ENCODE data around the gene COL4A4.
"Not testable (repeated sequence)": the region's sequence is repeated elsewhere in the genome, so short reads cannot be mapped to it uniquely, and the experiment has no call there.

COL4A4 gene

DNA sequence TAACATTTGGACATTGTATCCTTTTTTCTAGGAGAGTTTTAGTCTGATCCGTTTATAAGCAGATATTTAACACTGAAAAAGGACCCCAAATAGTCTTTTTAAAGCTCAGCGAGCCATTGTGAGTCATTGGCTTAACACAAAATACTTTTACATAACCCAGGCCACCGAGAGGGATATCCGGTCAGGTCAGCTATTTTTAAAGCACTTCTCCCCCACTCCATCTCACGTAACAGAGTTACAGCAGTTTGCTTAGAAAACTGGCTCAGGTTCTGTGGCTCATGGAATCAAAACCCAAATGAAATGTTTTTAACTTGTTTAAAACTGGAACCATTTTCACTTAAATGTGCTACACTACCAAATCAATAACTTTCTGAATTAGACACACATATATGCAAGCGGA lies 24.3 kb upstream of the COL4A4 start:
- DNase-seq (ENCODE audit: insufficient read length, low spot score) (no peak), FAIRE-seq (no peak)
- TF ChIP-seq POU2F2 (IDR thresholded peaks at IDR 0.05; ENCODE audit: low read depth, low read length) (no peak), POLR2AphosphoS5 (IDR thresholded peaks at IDR 0.05; ENCODE audit: low read depth, low read length) (no peak), SPI1 (IDR thresholded peaks at IDR 0.05; ENCODE audit: low read depth, low read length) (no peak), PAX5 (IDR thresholded peaks at IDR 0.05; ENCODE audit: insufficient read depth, low read length, severe bottlenecking) (no peak), TAF1 (IDR thresholded peaks at IDR 0.05; ENCODE audit: low read depth, low read length) (no peak), POLR2A (IDR thresholded peaks at IDR 0.05; ENCODE audit: low read depth, low read length) (no peak)

- DNase-seq (ENCODE audit: insufficient read length, low spot score) (no peak), FAIRE-seq (no peak)
- TF ChIP-seq SPI1 (IDR thresholded peaks at IDR 0.05; ENCODE audit: low read depth, low read length) (no peak), POLR2A (IDR thresholded peaks at IDR 0.05; ENCODE audit: low read depth, low read length) (no peak), TAF1 (IDR thresholded peaks at IDR 0.05; ENCODE audit: low read depth, low read length) (no peak), POU2F2 (IDR thresholded peaks at IDR 0.05; ENCODE audit: low read depth, low read length) (no peak), POLR2AphosphoS5 (IDR thresholded peaks at IDR 0.05; ENCODE audit: low read depth, low read length) (no peak), PAX5 (IDR thresholded peaks at IDR 0.05; ENCODE audit: insufficient read depth, low read length, severe bottlenecking) (no peak)
These were observed 22.7 kb upstream of the COL4A4 start for GRCh38 chr2:227186751-227187150.

DNA sequence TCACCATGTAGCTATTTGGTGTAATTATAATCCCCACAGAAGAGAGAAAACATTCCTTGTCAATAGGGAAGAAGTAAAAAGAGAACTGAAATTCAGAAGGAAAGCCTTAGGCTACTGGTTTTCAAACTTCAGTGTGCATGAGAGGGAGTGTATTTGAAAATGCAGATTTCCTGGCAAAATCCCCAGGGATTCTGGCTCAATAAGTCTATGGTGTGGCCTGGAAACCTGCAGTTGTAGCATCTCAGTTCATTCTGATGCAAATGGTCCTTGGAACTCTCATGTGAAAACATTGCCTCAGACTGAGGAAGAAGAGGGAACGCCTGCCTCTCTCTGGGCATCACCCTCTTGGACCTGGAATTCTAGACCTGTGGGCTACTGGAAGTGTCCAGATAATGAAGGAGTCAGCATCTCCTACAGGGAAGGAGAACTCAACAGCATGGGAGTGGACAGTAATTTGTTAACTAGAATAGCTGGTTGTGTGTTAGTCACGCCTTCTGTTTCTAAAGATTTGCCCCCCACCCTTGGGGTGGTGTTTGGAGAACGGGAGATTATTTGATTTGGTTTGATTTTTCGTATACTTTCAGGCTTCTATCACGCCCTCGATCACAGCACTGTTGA lies 21.7 kb upstream of the COL4A4 start:
- no peak for TF ChIP-seq TAF1 (IDR thresholded peaks at IDR 0.05; ENCODE audit: low read depth, low read length)
- TF ChIP-seq PAX5 (IDR thresholded peaks at IDR 0.05; ENCODE audit: insufficient read depth, low read length, severe bottlenecking), result no peak
- no peak for TF ChIP-seq SPI1 (IDR thresholded peaks at IDR 0.05; ENCODE audit: low read depth, low read length)
- no peak for TF ChIP-seq POLR2AphosphoS5 (IDR thresholded peaks at IDR 0.05; ENCODE audit: low read depth, low read length)
- no peak for TF ChIP-seq POU2F2 (IDR thresholded peaks at IDR 0.05; ENCODE audit: low read depth, low read length)
- no peak for FAIRE-seq
- no peak for DNase-seq (ENCODE audit: insufficient read length, low spot score)

- TF ChIP-seq POLR2AphosphoS5 (IDR thresholded peaks at IDR 0.05; ENCODE audit: low read depth, low read length) (no peak), POLR2A (IDR thresholded peaks at IDR 0.05; ENCODE audit: low read depth, low read length) (no peak), POU2F2 (IDR thresholded peaks at IDR 0.05; ENCODE audit: low read depth, low read length) (no peak), SPI1 (IDR thresholded peaks at IDR 0.05; ENCODE audit: low read depth, low read length) (no peak), PAX5 (IDR thresholded peaks at IDR 0.05; ENCODE audit: insufficient read depth, low read length, severe bottlenecking) (no peak)
- DNase-seq (ENCODE audit: insufficient read length, low spot score), result no peak
- no peak for FAIRE-seq
These were observed 19.8 kb upstream of the COL4A4 start for GRCh38 chr2:227183657-227184367.

DNA sequence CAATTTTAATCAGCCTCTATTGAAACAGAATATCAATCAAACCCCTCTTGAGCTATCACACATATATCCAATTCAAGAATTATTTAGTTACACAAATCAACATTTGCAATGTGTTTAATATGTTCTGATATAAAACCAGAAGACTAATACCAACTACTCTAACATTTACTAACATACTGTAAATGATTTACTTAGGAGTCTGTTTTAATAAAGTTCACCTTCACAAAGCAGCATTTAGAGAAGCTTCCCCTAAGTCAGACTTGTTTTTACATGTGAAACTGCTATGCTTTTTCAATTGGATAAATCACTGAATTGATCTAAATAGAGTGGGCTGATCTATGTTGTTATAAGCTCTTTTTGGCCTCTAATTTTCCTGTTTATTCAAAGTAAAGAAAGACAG lies 18.8 kb upstream of the COL4A4 start:
- TF ChIP-seq POU2F2 (IDR thresholded peaks at IDR 0.05; ENCODE audit: low read depth, low read length) (no peak), POLR2A (IDR thresholded peaks at IDR 0.05; ENCODE audit: low read depth, low read length) (no peak), TAF1 (IDR thresholded peaks at IDR 0.05; ENCODE audit: low read depth, low read length) (no peak), POLR2AphosphoS5 (IDR thresholded peaks at IDR 0.05; ENCODE audit: low read depth, low read length) (no peak), SPI1 (IDR thresholded peaks at IDR 0.05; ENCODE audit: low read depth, low read length) (no peak), PAX5 (IDR thresholded peaks at IDR 0.05; ENCODE audit: insufficient read depth, low read length, severe bottlenecking) (no peak)
- DNase-seq (ENCODE audit: insufficient read length, low spot score), result no peak
- FAIRE-seq, result no peak

GRCh38 chr2:227180770-227181169 lies 16.8 kb upstream of the COL4A4 start:
- TF ChIP-seq PAX5 (IDR thresholded peaks at IDR 0.05; ENCODE audit: insufficient read depth, low read length, severe bottlenecking), result no peak
- no peak for TF ChIP-seq POU2F2 (IDR thresholded peaks at IDR 0.05; ENCODE audit: low read depth, low read length)
- TF ChIP-seq POLR2A (IDR thresholded peaks at IDR 0.05; ENCODE audit: low read depth, low read length), result no peak
- TF ChIP-seq TAF1 (IDR thresholded peaks at IDR 0.05; ENCODE audit: low read depth, low read length), result no peak
- no peak for TF ChIP-seq SPI1 (IDR thresholded peaks at IDR 0.05; ENCODE audit: low read depth, low read length)
- no peak for TF ChIP-seq POLR2AphosphoS5 (IDR thresholded peaks at IDR 0.05; ENCODE audit: low read depth, low read length)
- no peak for DNase-seq (ENCODE audit: insufficient read length, low spot score)
- no peak for FAIRE-seq

DNA sequence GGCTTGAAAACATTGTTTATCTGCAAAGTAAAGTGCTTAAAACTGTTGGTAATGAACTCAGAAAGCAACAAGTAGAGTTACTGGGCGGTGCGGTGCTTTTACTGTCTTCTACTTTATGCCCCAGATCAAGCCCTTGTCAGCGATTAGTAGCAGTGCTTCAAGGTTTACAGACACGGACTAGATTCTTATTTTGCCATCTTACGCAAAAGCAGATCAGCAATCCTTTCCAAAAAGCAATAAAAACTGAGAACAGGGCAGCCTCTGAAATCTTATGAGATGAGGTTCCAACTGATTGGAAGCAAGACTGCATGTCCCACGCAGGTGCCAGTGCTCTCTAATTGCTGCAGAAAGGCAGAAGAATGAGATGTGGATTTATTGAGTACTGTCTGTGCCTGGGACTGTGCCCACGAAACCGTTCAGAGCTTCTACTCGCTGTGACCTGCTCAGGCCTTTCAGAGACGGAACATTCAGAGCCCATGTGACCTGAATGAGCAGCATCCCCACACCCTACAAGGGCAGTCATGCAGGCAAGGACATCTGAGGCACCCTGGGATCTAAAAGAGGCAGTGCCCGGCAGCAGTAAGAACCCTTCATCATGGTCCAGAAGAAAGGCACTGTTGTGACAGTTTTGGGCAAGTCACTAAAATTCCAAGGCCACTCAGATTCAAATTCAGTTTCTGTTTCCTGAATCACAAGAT lies 16.1 kb upstream of the COL4A4 start:
- no peak for FAIRE-seq
- TF ChIP-seq TAF1 (IDR thresholded peaks at IDR 0.05; ENCODE audit: low read depth, low read length) (no peak), POLR2A (IDR thresholded peaks at IDR 0.05; ENCODE audit: low read depth, low read length) (no peak), SPI1 (IDR thresholded peaks at IDR 0.05; ENCODE audit: low read depth, low read length) (no peak), POLR2AphosphoS5 (IDR thresholded peaks at IDR 0.05; ENCODE audit: low read depth, low read length) (no peak), PAX5 (IDR thresholded peaks at IDR 0.05; ENCODE audit: insufficient read depth, low read length, severe bottlenecking) (no peak), POU2F2 (IDR thresholded peaks at IDR 0.05; ENCODE audit: low read depth, low read length) (no peak)
- DNase-seq (ENCODE audit: insufficient read length, low spot score), result no peak

- TF ChIP-seq SPI1 (IDR thresholded peaks at IDR 0.05; ENCODE audit: low read depth, low read length), result no peak
- no peak for TF ChIP-seq POLR2AphosphoS5 (IDR thresholded peaks at IDR 0.05; ENCODE audit: low read depth, low read length)
- TF ChIP-seq POU2F2 (IDR thresholded peaks at IDR 0.05; ENCODE audit: low read depth, low read length), result no peak
- no peak for TF ChIP-seq POLR2A (IDR thresholded peaks at IDR 0.05; ENCODE audit: low read depth, low read length)
- no peak for TF ChIP-seq PAX5 (IDR thresholded peaks at IDR 0.05; ENCODE audit: insufficient read depth, low read length, severe bottlenecking)
- no peak for TF ChIP-seq TAF1 (IDR thresholded peaks at IDR 0.05; ENCODE audit: low read depth, low read length)
- FAIRE-seq, result no peak
- no peak for DNase-seq (ENCODE audit: insufficient read length, low spot score)
These were observed 13.8 kb upstream of the COL4A4 start for GRCh38 chr2:227177592-227178336.

DNA sequence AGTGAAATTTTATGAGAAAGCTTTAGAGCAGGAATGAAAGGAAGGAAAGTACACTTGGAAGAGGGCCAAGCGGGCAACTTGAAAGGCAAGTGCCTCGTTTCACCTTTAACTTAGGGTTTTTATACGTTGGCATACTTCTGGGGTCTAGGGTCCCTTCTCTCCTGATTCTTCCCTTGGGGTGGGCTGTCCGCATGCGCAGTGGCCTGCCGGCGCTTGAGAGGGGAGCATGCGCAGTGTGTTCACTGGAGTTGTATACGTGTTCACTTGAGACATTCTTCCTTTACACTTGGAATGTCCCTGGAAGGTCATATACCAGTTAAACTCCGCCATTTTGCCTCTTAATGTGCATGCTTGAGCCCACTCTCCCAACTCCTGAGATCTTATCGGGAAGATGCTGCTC lies 7.8 kb upstream of the COL4A4 start:
- DNase-seq (ENCODE audit: insufficient read length, low spot score); FAIRE-seq: not testable (repeated sequence)
